Ovary (tissue), 3 donors: Measurements from ENCODE around the gene GSN.

ENCODE experiments used
- EP300 ChIP-seq: sonication (generic); formaldehyde crosslinking; IDR thresholded peaks from one replicate; pipeline ENCODE4 v1.6.1; 2017; ENCODE audit warnings: antibody characterized with exemption
- POLR2A ChIP-seq: fragments of 450-650 bp; IDR thresholded peaks from one replicate; pipeline ENCODE4 v1.6.1; 2017; ENCODE audit warnings: antibody characterized with exemption, mild to moderate bottlenecking, moderate library complexity
- TF ChIP-seq, protein P1 (sequence below), 3 donors: fragments of 450-650 bp in 2 of 3; fragments of 200-600 bp in 1 of 3; IDR thresholded peaks; one replicate each; pipeline versions ENCODE4 v1.5.1 to v1.8.0; 2016 to 2022; ENCODE audit warnings: antibody characterized with exemption in 3 of 3, mild to moderate bottlenecking in 1 of 3
- donor health status: DM: no; HTN: no; CAD: no.

- TF ChIP-seq EP300 (no peak), POLR2A (no peak)
- TF ChIP-seq, protein P1, sequence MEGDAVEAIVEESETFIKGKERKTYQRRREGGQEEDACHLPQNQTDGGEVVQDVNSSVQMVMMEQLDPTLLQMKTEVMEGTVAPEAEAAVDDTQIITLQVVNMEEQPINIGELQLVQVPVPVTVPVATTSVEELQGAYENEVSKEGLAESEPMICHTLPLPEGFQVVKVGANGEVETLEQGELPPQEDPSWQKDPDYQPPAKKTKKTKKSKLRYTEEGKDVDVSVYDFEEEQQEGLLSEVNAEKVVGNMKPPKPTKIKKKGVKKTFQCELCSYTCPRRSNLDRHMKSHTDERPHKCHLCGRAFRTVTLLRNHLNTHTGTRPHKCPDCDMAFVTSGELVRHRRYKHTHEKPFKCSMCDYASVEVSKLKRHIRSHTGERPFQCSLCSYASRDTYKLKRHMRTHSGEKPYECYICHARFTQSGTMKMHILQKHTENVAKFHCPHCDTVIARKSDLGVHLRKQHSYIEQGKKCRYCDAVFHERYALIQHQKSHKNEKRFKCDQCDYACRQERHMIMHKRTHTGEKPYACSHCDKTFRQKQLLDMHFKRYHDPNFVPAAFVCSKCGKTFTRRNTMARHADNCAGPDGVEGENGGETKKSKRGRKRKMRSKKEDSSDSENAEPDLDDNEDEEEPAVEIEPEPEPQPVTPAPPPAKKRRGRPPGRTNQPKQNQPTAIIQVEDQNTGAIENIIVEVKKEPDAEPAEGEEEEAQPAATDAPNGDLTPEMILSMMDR (IDR thresholded peaks at IDR 0.05): no peak
These were observed 21.0 kb upstream of the GSN start for GRCh38 chr9:121246821-121247561.
